DMS114 treated with DMSO at 0.1 percent for 48 hours (cell line): Measurements from ENCODE around the gene SHISA7.

Experiments used
- DNase-seq: peaks from one replicate; lab custom pipeline; 2025; ENCODE audit not compliant: unreplicated experiment; lab: John Stamatoyannopoulos, UW

The SHISA7 gene

DNA sequence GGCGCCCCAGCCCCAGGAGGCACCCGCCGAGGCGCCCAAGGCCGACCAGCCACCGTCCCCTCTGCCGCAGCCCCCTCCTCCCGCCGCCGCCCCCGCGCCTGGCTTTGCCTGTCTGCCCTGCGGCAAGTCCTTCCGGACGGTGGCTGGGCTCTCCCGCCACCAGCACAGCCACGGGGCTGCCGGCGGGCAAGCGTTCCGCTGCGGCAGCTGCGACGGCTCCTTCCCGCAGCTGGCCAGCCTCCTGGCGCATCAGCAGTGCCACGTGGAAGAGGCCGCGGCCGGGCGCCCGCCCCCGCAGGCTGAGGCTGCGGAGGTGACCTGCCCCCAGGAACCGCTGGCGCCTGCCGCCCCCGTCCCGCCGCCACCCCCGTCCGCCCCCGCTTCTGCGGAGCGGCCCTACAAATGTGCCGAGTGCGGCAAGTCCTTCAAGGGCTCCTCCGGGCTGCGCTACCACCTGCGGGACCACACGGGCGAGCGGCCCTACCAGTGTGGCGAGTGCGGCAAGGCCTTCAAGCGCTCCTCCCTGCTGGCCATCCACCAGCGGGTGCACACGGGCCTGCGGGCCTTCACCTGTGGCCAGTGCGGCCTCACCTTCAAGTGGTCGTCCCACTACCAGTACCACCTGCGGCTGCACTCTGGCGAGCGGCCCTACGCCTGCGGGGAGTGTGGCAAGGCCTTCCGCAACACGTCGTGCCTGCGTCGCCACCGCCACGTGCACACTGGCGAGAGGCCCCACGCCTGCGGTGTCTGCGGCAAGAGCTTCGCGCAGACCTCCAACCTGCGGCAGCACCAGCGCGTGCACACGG lies 39.3 kb upstream of the SHISA7 start:
- no peak for DNase-seq

GRCh38 chr19:55481794-55482155 lies 38.7 kb upstream of the SHISA7 start:
- no peak for DNase-seq

DNA sequence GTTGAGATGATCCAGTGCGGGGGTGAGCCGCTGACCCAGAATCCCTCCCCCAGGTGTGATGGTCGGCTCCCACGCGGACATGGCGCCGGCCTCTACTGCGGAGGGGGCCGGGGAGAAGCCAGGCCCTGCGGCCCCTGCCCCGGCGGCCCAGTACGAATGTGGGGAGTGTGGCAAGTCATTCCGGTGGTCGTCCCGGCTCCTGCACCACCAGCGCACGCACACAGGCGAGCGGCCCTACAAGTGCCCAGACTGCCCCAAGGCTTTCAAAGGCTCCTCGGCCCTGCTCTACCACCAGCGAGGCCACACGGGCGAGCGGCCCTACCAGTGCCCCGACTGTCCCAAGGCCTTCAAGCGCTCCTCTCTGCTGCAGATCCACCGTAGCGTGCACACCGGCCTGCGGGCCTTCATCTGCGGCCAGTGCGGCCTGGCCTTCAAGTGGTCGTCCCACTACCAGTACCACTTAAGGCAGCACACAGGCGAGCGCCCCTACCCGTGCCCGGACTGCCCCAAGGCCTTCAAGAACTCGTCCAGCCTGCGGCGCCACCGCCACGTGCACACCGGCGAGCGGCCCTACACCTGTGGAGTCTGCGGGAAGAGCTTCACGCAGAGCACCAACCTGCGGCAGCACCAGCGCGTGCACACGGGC lies 38.2 kb upstream of the SHISA7 start:
- DNase-seq, result no peak

- no peak for DNase-seq
These were observed 36.5 kb upstream of the SHISA7 start for GRCh38 chr19:55479451-55480230.

- DNase-seq, result no peak
These were observed 35.9 kb upstream of the SHISA7 start for GRCh38 chr19:55479045-55479444.

GRCh38 chr19:55478364-55478763 lies 35.3 kb upstream of the SHISA7 start:
- DNase-seq, result no peak

DNA sequence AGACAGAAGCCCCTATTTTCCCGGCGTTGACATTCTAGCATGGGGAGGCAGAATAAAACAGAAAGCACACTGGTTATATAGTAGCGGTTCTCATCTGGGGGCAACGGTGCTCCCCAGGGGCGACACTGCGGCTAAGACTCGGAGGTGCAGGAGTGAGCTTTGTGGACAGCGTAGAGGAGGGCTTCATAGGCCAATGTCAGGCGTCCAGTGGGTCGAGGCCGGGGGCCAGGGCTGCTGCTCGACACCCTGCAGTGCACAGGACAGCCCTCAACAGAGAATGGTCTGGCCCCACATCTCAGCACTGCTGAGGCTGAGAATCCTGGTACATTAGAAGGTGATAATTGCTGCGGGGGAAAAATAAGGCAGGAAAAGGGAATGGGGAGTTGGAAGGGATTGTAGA lies 34.8 kb upstream of the SHISA7 start:
- DNase-seq, result no peak

DNA sequence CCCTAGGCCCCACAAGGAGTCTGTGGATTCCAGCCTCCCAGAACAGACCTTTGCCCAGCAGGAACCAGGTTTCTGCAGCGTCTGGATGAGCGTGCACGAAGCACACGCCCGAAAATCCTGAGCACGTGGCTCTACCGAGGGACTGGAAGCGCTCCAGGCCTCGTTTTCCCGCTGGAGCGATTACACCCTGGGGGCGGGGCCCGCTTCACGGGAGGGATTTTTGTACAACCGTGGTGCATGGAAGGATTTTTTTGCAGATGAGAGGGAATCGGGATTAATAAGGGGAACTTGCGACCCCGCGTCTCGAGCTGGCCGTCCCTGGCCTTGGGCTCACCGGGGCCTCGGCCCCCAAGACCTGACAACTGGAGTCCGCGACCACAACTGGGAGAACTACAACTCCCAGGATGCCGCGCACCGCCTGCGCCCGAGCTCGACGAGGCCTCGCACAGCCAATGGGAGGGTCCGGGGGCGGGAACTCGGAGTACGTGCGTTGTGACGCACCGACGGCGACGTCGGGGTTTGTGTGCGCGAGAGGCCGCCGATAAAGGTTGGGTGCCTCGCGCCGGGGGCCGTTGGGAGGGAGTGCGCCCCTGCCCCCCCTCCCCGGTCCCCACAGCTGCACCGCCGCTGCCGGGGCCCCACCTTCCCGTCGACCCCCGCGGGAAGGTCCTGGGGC lies 33.1 kb upstream of the SHISA7 start, which contains the start of gene ZNF628:
Gene ZNF628, plus strand, starts transcription at position 518 of the 676 bp plus-strand sequence. CDS start 3,294 bp downstream, outside the sequence.
- DNase-seq, result peak; percentile 95

GRCh38 chr19:55474269-55475265 lies 31.5 kb upstream of the SHISA7 start:
- no peak for DNase-seq

- DNase-seq, result no peak
These were observed 30.3 kb upstream of the SHISA7 start for GRCh38 chr19:55473225-55474012.

- no peak for DNase-seq
These were observed 29.4 kb upstream of the SHISA7 start for GRCh38 chr19:55472463-55472862.

GRCh38 chr19:55471266-55471665 lies 28.2 kb upstream of the SHISA7 start:
- DNase-seq, result no peak

DNA sequence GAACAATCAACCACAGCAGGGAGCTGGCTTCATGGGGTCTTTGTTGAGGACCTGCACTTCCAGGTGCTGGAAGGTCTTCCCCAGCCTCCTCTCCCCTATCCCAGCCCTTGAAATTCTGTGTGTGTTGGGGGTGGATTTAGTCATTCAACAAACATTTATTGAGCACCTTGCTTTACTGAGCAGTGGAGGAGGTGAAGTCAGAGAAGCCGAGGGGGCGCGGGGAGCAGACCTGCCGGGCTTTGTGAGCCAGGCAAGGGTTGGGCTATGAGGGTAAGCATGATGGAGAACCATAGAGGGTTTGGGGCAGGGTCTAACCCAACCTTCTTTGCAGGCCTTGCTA lies 24.9 kb upstream of the SHISA7 start:
- no peak for DNase-seq

DNA sequence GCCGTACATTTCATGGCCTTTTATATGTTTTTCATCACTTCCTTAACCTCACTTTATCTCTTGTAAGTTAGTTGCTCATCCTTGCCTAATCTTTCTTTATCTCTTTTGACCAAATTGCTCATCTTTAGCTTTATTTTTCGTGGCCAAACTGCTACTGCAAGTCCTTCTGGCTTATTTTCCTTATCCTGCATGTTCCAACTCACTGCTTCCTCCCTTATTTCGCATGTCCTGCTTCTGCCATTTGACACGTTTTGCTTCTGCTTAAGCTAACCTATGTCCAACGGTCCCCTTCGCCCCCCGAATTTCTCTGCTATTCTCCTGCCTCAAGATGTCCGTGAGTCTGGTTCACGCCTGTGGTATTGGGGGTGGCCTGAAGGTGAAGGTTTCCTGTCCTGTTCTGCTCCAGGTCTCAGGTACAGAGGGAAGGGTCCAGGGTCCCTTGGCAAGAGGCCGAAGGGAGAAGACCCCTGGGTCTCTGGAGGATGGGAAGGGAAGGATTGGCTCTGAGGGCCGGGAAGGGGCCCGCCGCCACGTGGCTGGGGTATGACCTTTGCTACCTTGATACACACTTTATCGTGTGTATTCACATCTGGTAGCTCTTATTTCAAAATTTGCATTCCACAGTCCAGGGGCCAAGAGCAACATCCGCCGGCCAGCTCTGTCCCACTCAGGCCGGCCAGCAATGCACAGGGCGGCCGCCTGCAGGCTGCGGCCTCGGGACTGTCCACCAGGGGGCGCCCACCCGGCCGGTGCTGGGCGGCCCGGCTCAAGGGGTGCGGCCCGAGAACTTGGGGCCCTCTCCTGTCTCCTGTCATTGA lies 24.3 kb upstream of the SHISA7 start:
- DNase-seq, result no peak

- no peak for DNase-seq
These were observed 23.1 kb upstream of the SHISA7 start for GRCh38 chr19:55466241-55466614.

DNA sequence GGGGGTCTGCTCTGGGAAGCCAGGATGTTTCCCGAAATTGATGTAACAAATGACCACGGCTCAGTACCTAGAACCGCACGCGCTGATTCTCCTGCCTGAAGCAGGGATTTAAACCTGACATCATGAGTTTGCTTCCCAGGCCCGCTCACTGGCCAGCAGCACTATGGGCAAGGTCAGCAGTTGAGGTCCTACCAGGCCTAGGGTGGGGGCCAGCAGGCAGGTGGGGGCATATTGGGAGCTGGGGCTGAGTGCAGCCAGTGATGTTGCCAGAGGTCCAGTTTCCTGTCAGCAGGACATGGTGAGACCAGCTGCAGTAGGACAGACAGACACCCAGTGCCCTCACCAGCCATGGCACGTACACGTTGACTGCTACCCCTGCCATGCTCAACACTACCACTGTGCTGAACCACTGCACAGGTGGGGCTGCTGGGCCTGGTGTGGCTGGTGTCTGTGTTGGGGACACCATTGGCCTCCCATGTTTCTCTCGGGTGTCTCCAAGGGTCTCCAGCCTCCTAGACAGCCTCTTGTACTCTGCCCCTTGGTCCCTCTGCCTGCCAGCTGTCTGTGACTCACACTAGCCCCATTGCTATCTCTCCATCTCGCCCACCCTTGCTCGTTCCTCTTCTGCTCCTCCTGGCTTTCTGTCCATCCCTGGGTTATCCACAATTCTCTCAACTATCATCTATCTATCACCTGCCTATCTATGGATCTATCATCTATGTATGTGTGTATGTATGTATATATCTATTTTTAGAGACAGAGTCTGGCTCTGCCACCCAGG lies 22.6 kb upstream of the SHISA7 start:
- no peak for DNase-seq

DNA sequence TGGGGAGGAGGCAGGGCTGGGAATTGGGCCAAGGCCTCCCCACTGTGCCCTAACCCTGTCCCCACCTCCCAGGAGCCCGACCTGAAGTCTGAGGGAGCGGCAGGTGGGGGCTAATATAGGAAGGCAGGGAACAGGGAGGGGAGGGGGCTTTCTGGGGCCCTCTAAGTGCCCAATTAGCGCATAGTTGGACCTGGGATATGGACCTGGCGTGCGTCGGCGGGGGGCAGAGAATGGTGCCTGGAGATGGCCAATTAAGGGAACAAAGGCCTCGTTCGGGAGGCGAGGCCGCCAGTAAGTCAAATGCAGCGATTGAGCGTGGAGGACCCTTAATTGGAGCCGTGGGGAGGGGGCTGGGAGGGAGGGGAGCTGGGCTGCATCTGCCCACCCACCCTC lies 21.6 kb upstream of the SHISA7 start, which contains the start of gene C19orf85:
Gene C19orf85, minus strand, starts transcription at position 90 of the 393 bp plus-strand sequence. CDS start 197 bp downstream, outside the sequence.
- DNase-seq, result no peak
